Skin of body (tissue), 2 donors: Measurements from ENCODE around the gene MICAL2. TPM values are rescaled to one million over a fixed set of nuclear protein-coding genes. Genes with fewer than 3 reads are reported as not detected.
"Not testable (repeated sequence)": the region's sequence is repeated elsewhere in the genome, so short reads cannot be mapped to it uniquely, and the experiment has no call there.

Source experiments
- DNase-seq: peaks from one replicate; lab custom pipeline; 2025; lab: John Stamatoyannopoulos, UW
- total RNA-seq: library from RNA; depleted of rRNA; stranded (reverse); fragments of >200 nt; gene quantifications from one replicate; pipeline ENCODE4 v1.2.3, GENCODE V29; 2014

The MICAL2 gene
- total RNA-seq, 1 donor from 2014 or later: 57.8 TPM

DNA sequence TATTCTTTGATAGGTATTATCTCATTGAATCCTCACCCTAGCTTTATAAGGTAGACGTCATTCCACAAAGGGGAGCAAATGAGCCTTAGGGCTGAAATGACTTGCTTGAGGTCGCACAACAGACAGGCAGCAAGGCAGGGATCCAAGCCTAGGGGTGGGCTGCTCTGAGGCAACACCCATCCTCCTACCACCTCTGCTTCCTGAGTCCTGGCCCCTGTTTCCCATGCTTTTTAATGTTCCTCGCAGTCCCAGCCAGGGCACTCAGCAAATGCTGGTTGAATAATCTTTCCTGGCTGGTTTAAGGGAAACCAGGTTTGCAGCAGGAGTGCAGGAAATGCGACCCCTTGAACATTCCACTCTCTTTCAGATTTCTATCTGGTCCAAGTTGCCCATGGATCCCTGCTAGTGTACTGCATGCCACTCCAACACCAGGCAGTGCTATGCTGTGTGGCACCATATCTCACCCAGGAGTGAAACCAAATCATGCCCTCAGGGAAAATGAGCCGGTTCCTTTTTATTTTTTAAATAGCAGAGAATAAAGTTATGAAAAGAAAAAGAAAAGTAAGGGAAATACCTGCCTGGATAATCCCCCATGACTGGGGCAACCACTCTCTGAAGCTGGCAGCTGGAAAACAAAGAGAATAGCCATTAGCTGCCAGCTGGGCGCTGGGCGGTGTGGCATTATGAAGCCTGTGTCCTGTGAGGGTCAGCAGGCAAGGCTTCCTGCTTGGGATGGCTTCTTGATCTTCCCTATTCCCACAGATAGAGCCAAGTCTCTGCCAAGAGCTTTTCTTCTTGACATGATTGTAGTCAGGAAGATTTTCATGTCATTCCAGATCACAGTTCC is 21.8 kb downstream of the MICAL2 start:
- no peak for DNase-seq

DNA sequence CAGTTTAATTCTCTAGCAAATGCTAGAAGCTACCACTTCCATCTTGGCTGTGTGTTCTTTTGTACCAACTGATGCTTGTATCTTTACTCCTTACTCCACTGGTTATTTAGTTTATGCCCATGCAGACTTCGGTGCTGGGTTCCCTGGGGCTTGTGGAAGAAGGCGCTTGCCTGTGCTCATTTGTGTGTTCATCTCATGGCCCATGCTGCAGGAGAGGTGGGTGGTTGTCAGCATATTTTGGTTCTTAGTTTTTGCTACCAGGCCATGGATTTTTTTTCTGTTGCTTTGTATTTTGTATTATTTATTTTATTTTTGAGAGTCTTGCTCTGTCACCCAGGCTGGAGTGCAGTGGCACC is 22.4 kb downstream of the MICAL2 start:
- DNase-seq: no peak

- DNase-seq: no peak
Observed at GRCh38 chr11:12133547-12134235, 23.3 kb downstream of the MICAL2 start.

- no peak for DNase-seq
Observed at GRCh38 chr11:12134236-12134585, 23.8 kb downstream of the MICAL2 start.

DNA sequence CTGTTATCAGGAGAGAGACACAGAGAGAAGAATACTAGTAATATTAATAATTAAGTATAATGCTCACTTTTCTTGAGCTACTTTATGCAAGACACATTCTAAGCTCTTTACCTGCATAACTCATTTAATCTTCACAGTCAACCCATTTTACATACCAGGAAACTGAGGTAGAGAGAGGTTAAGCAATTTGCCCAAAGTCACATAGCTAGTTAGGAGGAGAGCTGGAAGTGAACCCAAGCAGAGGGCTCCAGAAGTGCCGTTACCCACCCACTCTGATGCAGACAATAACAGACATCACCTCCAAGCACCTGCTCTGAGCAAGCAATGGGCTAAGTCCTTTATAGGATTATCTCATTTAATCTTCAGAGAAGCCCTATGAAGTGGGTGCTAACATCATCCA is 24.8 kb downstream of the MICAL2 start:
- DNase-seq: no peak

GRCh38 chr11:12137005-12137690 is 26.8 kb downstream of the MICAL2 start:
- DNase-seq: no peak

- no peak for DNase-seq
Observed at GRCh38 chr11:12137938-12138731, 27.7 kb downstream of the MICAL2 start.

GRCh38 chr11:12139144-12139881 is 28.9 kb downstream of the MICAL2 start:
- DNase-seq: no peak

- DNase-seq: no peak
Observed at GRCh38 chr11:12140186-12140793, 29.9 kb downstream of the MICAL2 start.

- DNase-seq: no peak
Observed at GRCh38 chr11:12141283-12141682, 30.9 kb downstream of the MICAL2 start.

DNA sequence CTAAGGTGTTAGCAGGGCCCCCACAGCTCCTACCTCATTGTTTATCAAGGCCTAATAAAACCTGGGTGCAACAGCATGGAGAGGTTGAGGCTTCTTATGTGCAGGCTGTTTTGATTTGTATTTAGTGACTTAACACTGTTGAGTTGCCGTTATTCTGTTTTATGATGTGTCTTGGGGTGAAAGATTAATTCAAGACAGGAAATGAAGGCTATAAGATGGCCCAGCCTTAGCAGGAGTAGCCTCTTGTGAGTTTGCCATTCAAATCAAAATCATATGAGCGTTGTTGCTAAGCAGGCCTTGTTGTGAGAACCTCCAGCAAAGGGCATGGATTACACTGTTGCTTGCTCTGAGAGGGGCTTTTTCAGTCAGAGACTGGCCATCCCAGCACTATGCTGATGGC is 31.8 kb downstream of the MICAL2 start:
- peak; percentile 46 for DNase-seq

DNA sequence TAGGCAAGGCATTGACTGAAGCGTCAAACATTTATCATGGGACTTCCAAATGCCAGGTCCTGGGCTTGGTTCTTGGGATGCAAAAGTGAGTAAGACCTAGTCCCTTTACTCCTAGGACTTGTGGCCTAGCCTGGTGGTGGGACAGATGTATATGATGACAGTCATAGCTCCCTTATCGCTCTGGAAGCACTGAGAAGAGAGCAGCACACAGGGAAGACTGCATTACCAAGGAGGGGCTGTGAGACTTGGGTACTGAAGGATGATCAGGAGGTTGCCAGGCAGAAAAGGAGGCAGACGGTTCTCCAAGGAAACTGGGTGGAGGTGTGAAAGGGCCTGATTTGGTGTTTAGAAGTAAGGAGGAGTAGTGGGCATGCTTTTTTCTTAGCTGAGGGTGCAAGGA is 32.5 kb downstream of the MICAL2 start:
- DNase-seq: no peak

- no peak for DNase-seq
Observed at GRCh38 chr11:12143461-12144258, 33.3 kb downstream of the MICAL2 start.

DNA sequence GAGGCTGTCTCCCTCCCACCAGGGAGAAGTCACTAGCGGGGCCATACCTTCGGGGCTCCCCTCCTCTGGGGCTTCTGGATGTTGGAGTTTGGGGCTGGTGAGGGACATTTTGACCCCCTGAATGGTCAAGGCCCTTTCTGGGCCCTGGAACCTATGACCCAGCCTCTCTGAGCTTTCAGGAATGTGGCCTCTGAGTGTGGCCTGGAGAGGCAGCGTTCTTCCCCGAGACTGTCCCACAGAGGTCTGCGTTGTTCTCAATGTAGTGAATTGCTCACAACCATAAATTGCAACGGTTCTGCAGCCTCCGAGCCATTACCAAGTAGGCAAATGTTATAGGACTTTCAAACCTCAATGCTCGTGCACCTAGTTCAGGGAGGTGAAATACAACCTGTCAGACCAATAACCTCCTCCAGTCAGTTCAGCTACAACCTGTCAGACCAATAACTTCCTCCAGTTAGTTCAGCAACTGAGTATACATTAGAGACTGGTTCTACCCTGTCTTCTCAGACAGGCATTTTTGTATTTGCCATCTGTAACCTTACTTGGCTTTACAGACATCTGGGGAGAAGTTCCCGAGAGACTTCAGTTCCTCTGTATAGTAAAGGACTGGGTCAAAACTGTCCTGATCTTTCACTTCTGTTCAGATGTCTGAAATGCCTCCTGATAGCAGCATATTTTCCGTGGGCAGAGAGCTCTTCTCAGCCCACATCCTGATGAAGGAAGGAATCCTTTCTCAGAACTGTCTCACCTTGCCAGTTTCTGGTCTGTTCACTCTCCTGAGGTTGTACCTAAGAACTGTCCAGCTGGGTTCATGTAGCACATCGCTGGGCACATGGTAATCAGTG is 34.2 kb downstream of the MICAL2 start:
- DNase-seq: no peak

GRCh38 chr11:12146678-12147077 is 36.3 kb downstream of the MICAL2 start:
- not testable (repeated sequence) for DNase-seq

- no peak for DNase-seq
Observed at GRCh38 chr11:12147827-12148226, 37.4 kb downstream of the MICAL2 start.

GRCh38 chr11:12148466-12148865 is 38.1 kb downstream of the MICAL2 start:
- no peak for DNase-seq

DNA sequence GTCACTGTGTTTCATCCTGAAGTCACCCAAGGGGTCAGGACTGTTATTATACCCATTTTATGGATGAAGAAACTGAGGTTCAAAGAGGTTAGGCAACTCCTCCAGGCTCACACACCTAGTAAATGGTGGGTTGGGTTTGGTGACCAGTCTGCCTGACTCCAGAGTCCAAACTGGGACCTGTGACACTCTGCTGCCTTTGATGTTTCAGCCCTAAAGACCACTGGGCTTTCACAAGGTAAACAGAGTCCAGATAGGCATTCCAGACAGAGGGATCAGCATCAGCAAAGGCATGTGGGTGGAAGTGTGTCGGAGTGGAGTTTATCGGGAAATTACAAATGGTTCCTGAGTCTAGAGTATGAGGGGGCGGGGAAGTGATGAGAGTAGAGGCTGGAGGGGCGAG is 38.5 kb downstream of the MICAL2 start:
- no peak for DNase-seq
